ENCODE data around the gene CDS2. TPM values are rescaled to one million over a fixed set of nuclear protein-coding genes. Genes with fewer than 3 reads are reported as not detected.

CDS2 gene
- total and polyA plus RNA-seq, 12 donors: 16.7 to 100 (median 82.3) TPM

DNA sequence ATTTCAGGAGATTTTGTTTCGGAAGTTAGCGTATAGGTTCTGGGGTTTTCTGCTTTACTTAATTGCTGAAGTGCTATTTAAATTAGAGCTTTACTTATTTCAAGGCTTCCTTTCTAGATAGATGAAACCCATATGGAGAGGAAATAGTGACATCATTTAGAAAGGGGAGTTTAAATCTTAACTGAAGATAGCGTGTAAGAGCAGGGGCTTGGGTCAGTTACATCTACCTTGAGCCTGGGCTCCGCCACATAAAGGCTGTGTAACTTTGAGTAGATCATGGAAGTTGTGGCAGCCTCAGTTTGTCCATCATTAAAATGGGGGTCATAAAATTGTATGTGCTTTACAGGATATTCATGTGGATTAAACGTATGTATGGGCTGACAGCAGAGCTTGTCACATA is 4.7 kb downstream of the CDS2 start:
- 59 to 68% methylated on average over 5 of the region's 5 CpGs for WGBS, 2 donors
- H3K4me1 ChIP-seq: peaks cover 9 to 89% (median 76%) of the 10 kb centered on the region in 9 donors

DNA sequence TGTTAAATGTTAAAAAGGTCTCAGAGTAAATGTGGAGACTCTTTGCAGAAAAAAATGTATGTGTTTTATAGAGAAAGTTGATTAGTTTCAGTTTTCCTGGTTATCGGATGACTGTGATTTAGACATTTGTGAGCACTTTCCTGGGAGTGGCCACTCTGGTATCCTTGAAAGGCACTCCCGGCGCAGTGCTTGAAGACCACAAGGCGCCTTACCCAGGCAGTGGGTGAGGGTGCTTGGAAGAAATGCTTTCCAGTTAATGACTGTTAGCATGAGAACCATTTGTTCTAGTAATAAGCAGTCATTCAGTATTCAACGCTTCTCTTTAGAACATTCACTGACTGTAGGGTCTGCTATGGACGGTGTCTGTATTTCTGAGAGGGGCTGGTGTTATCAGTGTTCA is 7.2 kb downstream of the CDS2 start:
- intact Hi-C loops (cut with DNase I): no loop called here
- TF ChIP-seq, protein P1, sequence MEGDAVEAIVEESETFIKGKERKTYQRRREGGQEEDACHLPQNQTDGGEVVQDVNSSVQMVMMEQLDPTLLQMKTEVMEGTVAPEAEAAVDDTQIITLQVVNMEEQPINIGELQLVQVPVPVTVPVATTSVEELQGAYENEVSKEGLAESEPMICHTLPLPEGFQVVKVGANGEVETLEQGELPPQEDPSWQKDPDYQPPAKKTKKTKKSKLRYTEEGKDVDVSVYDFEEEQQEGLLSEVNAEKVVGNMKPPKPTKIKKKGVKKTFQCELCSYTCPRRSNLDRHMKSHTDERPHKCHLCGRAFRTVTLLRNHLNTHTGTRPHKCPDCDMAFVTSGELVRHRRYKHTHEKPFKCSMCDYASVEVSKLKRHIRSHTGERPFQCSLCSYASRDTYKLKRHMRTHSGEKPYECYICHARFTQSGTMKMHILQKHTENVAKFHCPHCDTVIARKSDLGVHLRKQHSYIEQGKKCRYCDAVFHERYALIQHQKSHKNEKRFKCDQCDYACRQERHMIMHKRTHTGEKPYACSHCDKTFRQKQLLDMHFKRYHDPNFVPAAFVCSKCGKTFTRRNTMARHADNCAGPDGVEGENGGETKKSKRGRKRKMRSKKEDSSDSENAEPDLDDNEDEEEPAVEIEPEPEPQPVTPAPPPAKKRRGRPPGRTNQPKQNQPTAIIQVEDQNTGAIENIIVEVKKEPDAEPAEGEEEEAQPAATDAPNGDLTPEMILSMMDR (IDR thresholded peaks at IDR 0.05): no peak
- WGBS, 2 donors: 85 to 90% methylated on average over 6 of the region's 6 CpGs
- no peak overlapping the region for H3K4me3 ChIP-seq
- no peaks in the 10 kb centered on the region for H3K9me3 ChIP-seq
- peaks cover 0 to 25% (median 0%) of the 10 kb centered on the region in 9 donors for H3K36me3 ChIP-seq
- no peaks in the 10 kb centered on the region for H3K27me3 ChIP-seq
- peaks cover 2 to 86% (median 65%) of the 10 kb centered on the region in 9 donors for H3K4me1 ChIP-seq
- DNase-seq (no peak), ATAC-seq (no peak)
- H3K27ac ChIP-seq: peak overlapping the region in 6 of 10 donors; percentile 7 to 99 (median 48)

More for the DNA sequence above, 4.7 kb downstream of the CDS2 start:
- intact Hi-C loops (cut with DNase I): no loop called here
- no peaks in the 10 kb centered on the region for H3K27me3 ChIP-seq
- peak overlapping the region in 7 of 10 donors; percentile 8 to 37 (median 24) for H3K4me3 ChIP-seq
- H3K36me3 ChIP-seq: peaks cover 0 to 27% (median 0%) of the 10 kb centered on the region in 9 donors
- ATAC-seq: no peak
- no peak for DNase-seq
- H3K9me3 ChIP-seq: no peaks in the 10 kb centered on the region
- TF ChIP-seq, protein P1 (IDR thresholded peaks at IDR 0.05): no peak
- H3K27ac ChIP-seq: peak overlapping the region; percentile 66 to 99 (median 88)

DNA sequence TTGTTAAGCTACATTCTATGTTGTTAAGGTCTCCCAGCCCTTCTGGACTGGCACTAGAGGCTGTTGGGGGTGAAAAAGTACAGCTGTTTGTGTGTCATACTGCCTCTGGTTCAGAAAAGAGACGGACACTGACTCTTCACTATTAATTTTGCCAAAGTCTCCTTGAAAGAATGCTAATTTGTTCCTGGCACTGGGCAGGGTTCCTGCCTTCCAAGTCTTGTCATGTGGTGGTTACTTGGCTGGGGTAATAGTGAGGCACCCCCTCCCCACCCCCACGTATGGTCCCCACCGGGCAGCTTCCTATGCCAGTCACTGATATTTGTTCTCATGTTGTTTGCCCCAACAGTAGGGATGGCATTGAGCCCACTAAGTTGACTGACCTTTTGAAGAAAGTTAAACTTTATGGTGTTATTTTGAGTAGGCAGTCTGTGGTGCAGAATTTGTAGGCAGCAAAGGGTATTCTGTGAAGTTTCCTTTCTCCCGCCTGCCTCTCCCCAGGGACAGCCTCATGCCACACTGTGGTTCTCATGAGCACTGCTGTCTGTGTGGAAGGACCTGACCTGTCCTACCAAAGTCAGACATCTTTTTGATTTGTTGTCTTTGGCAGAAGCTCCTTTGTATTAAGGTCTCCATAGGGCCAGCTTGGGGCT is 8.7 kb downstream of the CDS2 start:
- peaks cover 2 to 86% (median 53%) of the 10 kb centered on the region in 9 donors for H3K4me1 ChIP-seq
- no peaks in the 10 kb centered on the region for H3K27me3 ChIP-seq
- intact Hi-C loops (cut with DNase I): loop anchor here in 2 of 10 donors (5.0 kb wide), 2 partner anchors 37 to 42 kb away; no protein-coding TSS in a partner anchor
- TF ChIP-seq, protein P1 (IDR thresholded peaks at IDR 0.05): peak in 2 of 9 donors; percentile 14 to 26
- no peaks in the 10 kb centered on the region for H3K9me3 ChIP-seq
- peak overlapping the region; percentile 27 to 99 (median 58) for H3K27ac ChIP-seq
- H3K4me3 ChIP-seq: peak overlapping the region in 1 of 10 donors; percentile 10
- ATAC-seq: peak; percentile 30 to 80 (median 60)
- H3K36me3 ChIP-seq: peaks cover 0 to 19% (median 0%) of the 10 kb centered on the region in 9 donors
- WGBS, 2 donors: 35 to 39% methylated on average over 4 of the region's 4 CpGs
- DNase-seq: no peak

DNA sequence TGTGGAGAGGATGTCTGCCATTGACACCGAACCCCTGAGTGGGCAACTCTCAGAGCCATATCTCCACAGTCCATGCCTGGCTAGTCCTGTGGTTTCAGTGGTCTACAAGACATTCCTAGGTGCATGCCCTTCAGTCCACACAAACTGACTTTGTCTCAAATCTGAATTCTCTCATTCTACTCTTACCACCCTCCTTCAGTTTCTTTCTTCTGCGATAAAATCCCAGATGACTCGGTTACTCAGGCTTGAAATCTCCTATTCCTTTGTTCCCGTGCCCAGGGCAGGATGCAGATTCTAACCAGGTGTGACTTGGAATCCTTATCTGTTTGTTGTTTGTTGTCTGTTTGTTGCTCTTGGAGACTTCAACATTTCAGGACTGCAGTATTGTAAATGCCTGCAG is 9.3 kb downstream of the CDS2 start:
- H3K4me1 ChIP-seq: peaks cover 2 to 86% (median 55%) of the 10 kb centered on the region in 9 donors
- peak overlapping the region; percentile 27 to 99 (median 58) for H3K27ac ChIP-seq
- TF ChIP-seq, protein P1 (IDR thresholded peaks at IDR 0.05): no peak
- intact Hi-C loops (cut with DNase I): loop anchor here in 2 of 10 donors (5.0 kb wide), 2 partner anchors 36 to 41 kb away; no protein-coding TSS in a partner anchor
- H3K27me3 ChIP-seq: no peaks in the 10 kb centered on the region
- no peaks in the 10 kb centered on the region for H3K9me3 ChIP-seq
- peaks cover 0 to 19% (median 0%) of the 10 kb centered on the region in 9 donors for H3K36me3 ChIP-seq
- DNase-seq (no peak), ATAC-seq (peak in 5 of 8 donors; percentile 9 to 39 (median 18))
- 58 to 66% methylated on average over 4 of the region's 4 CpGs for WGBS, 2 donors
- no peak overlapping the region for H3K4me3 ChIP-seq
